ENCODE measurements around the gene WDR1.

WDR1 gene

DNA sequence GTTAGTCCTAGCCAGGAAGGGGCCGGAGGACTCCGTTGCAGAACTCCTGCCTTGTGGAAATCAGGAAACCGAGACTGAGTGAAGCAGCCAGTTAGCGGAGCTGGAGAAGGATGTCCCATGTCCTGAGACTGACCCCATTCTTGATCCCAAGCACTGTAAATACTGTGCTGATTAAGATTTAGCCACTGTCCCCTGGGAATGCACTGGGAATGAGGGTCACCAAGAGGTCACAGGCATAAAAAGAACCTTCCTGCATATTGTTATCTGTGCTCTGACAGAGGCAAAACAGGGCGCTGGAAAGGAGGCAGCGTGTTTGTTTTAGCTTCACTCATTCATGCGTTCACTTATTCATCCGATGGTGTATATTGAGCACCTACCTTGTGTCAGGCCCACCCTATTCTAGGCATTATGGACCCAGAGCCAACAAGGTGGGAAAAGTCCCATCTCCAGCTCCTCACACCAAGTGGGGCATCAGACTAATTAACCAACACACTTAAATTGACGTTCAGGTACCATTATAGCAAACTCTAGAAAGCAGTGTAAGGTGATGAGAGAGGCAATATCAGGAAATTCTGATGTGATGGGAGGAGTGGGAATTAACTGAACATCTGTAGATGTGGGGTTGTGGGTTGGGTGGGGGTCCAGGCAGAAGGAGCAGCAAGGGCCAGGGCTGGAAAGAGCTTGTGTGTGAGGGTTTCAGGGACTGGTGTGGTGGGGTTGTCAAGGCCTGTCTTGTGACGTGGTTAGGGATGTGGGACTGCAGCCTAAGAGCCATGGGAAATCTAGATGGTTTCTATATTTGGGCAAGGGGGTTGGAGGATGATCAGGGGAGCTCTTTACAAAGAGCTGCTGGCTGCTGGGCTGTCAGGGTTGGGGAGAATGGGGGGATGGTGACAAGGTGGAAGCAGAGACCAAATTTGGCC, 84.7 kb downstream of the WDR1 start:
- no peak for DNase-seq (ENCODE audit: low spot score)
- TF ChIP-seq, protein P1, sequence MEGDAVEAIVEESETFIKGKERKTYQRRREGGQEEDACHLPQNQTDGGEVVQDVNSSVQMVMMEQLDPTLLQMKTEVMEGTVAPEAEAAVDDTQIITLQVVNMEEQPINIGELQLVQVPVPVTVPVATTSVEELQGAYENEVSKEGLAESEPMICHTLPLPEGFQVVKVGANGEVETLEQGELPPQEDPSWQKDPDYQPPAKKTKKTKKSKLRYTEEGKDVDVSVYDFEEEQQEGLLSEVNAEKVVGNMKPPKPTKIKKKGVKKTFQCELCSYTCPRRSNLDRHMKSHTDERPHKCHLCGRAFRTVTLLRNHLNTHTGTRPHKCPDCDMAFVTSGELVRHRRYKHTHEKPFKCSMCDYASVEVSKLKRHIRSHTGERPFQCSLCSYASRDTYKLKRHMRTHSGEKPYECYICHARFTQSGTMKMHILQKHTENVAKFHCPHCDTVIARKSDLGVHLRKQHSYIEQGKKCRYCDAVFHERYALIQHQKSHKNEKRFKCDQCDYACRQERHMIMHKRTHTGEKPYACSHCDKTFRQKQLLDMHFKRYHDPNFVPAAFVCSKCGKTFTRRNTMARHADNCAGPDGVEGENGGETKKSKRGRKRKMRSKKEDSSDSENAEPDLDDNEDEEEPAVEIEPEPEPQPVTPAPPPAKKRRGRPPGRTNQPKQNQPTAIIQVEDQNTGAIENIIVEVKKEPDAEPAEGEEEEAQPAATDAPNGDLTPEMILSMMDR (IDR thresholded peaks at IDR 0.05; ENCODE audit: extremely low read depth, missing control alignments) = no peak

DNA sequence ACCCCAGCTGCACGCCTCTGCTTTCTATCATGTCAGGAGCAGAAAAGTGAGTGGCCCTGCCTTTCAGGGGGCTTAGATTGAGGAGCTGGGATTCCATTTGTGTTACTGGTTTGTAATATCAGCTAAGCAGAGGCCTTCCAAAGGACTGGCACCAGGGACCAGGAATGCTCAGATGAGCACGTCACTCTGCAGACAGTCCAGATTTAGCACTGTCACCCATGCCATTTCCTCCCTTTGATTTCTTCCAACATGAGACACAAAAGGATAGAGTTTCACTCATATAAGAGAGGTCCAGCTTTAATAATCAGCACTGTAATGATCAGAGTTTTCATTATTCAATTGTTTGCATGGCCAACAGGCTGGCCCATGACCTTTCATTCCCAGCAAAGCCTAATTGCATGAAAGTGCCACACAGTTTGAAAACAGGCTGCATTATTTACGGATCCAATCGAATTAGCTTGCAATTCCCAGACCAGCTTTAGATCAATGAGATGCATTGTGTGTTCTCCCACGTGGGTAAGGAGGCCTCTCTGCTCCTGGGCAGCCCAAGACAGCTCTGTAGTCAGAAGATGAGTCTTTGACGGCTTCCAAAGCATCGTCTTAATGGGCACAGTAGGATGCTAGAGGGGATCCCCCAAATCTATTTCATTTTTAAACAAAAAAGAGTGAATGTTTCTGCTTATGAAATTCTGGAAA, 85.5 kb downstream of the WDR1 start:
- TF ChIP-seq, protein P1 (IDR thresholded peaks at IDR 0.05; ENCODE audit: extremely low read depth, missing control alignments) = no peak
- no peak for DNase-seq (ENCODE audit: low spot score)

GRCh38 chr4:10029403-10029802, 87.2 kb downstream of the WDR1 start:
- DNase-seq (ENCODE audit: low spot score) = no peak
- TF ChIP-seq, protein P1 (IDR thresholded peaks at IDR 0.05; ENCODE audit: extremely low read depth, missing control alignments) = no peak

- TF ChIP-seq, protein P1 (IDR thresholded peaks at IDR 0.05; ENCODE audit: extremely low read depth, missing control alignments) = no peak
- no peak for DNase-seq (ENCODE audit: low spot score)
Measured at GRCh38 chr4:10028910-10029309, 87.7 kb downstream of the WDR1 start.

DNA sequence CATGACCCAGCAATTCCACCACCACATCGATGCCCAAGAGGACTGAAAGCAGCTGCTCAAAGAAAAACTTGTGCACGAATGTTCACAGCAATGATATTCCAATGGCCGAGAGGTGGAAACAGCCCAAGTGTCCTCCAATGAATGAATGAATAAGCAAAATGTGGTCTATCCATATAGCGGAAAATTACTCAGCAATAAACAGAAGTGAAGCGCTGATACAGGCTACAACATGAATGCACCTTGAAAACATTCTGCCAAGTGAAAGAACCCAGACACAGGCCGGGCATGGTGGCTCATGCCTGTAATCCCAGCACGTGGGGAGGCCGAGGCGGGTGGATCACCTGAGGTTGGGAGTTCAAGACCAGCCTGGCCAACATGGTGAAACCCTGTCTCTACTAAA, 90.1 kb downstream of the WDR1 start:
- no peak for DNase-seq (ENCODE audit: low spot score)
- TF ChIP-seq, protein P1 (IDR thresholded peaks at IDR 0.05; ENCODE audit: extremely low read depth, missing control alignments) = no peak

- TF ChIP-seq, protein P1 (IDR thresholded peaks at IDR 0.05; ENCODE audit: extremely low read depth, missing control alignments) = no peak
Measured at GRCh38 chr4:10025230-10025806, 91.3 kb downstream of the WDR1 start.

More at GRCh38 chr4:10025230-10025806, 91.3 kb downstream of the WDR1 start:
- no peak for DNase-seq (ENCODE audit: low spot score)
